IPS DF 4.7 (cell line): Measurements from ENCODE around the gene RPRD1A.
A peak's percentile ranks its signal among the peaks of the same experiment; 100 is the strongest.
"Not testable (repeated sequence)": the region's sequence is repeated elsewhere in the genome, so short reads cannot be mapped to it uniquely, and the experiment has no call there.

Experiments
- DNase-seq: peaks from one replicate; pipeline ENCODE4 v3.0.0-alpha.2; 2013; ENCODE audit warnings: low spot score; ENCODE audit errors: extremely low read depth

RPRD1A gene, protein sequence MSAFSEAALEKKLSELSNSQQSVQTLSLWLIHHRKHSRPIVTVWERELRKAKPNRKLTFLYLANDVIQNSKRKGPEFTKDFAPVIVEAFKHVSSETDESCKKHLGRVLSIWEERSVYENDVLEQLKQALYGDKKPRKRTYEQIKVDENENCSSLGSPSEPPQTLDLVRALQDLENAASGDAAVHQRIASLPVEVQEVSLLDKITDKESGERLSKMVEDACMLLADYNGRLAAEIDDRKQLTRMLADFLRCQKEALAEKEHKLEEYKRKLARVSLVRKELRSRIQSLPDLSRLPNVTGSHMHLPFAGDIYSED

DNA sequence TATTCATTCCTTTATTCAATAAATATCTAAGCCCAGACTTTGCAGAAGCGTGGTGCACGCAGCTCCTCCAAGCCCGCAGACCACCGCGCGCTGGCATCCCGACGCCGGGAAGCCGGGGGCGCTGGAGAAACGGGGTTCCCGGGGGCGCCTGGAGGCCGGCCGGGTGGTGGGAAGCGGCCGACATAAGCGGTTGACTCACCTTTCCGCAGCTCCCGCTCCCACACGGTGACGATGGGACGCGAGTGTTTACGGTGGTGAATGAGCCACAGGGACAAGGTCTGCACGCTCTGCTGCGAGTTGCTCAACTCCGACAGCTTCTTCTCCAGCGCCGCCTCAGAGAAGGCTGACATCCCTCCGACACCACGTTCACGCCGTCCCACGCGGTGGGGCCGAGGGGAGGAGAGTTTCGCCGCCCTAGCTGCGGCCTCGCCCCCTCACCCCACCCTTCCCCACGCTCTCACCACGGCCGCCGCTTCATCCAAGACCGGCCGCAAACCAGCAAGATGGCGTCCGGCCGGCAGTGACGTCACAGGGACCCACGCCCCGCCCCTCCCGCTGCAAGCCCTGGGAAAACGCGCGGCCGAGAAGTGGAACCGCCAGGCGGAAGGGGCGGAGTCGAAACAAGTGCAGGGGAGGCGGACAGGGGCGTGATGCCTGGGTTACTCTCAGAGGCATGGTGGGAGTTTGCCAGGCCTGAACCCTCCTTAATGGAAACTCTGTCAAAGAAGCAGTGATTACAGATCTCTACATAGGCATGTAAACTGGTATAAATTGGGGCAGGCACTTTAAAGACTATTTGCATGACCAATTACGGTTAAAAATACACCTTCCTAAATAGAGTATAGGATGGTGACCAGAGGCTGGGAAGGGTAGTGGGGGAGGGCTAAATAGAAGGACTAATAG, at the start of gene RPRD1A:
Gene RPRD1A, minus strand, starts transcription at position 505 of the 903 bp plus-strand sequence. Its CDS starts 155 bp downstream, at position 350.
- DNase-seq = peak; percentile 66

DNA sequence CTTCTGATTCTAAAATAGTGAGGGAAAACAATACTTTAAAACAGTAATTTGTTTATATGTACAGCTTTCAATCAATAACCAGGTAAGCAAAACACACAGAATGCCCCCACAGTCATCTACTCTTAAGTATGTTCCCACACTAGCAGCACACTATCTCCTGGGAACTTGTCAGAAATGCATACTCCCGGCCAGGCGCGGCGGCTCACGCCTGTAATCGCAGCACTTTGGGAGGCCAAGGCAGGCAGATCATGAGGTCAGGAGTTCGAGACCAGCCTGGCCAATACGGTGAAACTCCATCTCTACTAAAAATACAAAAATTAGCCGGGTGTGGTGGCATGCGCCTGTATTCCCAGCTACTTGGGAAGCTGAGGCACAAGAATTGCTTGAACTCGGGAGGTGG, 49.4 kb upstream of the RPRD1A start:
- DNase-seq = not testable (repeated sequence)

DNA sequence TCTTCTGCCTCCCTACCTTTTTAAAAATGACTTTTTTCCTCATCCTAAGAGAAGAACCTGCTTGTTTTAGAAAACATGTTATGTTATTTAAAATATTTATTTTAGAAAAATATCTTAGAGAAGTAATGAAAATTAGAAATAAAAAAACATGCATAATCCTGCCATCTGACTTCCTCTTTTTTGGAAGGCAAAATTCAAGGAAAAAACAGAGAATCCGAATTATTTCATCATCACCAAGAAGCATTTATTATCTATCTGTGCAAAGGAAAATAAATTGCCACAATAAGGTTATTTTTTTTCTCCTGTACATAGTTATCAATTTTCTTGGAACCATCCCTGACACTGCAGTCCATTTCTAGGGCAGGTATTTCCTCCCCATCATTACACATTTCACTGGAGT, 47.4 kb upstream of the RPRD1A start:
- no peak for DNase-seq

DNA sequence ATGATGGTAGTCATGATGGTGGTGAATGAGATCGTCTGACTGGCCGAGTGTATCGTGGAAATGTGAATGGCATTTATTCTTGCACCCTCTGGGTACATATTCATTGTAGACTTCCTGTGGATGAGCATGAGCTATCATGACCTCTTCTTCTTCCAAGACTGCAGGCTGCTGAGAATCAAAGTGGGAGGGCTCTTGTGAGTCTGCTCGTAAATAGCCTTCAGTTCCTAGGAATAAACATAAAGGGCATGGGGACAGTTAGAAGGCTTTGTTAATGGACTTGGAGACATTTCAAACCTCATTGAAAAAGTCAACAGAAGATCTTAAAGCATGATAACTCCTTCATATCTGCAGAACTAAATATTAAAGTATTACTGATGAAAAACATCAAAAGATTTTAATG, 46.9 kb upstream of the RPRD1A start:
- no peak for DNase-seq

DNA sequence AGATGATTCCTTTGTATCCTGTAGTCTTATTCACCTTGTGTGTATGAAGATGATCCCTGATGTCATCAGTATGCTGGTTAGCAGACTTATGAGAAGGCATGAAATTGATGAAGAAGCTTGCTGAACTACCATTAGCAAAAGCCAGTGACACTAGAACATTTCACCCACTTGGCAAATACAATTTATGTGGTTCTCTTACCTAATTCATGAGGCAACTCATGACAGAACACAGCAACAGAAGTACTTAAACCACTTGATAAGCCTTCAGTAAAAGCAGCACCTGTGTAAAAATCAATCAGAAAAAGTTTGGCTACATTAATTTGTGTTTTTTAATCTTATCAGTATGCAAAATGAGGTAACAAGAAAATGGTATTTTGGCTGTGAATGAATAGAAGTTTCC, 44.9 kb upstream of the RPRD1A start:
- DNase-seq = no peak

DNA sequence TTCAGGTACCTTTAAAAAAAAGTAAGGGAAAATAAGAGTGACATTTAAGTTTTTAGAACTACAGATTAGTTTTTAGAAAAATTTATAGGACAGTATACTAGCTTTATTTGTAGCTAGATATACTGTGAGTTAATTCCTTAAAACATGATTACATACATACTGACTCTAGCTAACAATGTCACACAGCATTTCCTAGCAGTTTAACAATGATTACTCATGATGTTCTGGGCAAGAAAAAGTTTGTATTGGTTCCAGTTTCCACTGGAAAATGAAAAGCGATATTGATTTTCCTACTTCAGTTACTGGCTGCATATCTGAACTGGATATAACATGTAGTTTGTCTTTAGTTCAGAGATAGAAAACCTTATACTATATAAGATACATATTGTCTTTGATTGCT, 42.4 kb upstream of the RPRD1A start:
- DNase-seq = no peak

DNA sequence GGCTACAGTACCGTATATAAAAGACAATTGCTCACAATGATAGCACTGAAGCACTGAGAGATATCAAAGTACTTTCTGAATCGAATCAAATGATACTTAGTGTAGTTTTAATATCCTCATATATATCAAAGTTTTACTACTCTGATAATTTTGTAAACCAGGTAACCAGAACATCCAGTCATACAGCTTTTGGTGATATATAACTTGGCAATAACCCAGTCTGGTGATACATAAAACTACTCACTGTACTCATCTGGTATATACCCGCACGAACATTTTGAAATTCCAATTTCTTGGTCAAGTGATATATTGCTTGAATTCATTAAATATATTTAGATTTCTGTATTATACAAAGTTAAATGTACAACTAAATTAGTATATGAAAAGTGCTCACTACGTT, 41.2 kb upstream of the RPRD1A start:
- no peak for DNase-seq

DNA sequence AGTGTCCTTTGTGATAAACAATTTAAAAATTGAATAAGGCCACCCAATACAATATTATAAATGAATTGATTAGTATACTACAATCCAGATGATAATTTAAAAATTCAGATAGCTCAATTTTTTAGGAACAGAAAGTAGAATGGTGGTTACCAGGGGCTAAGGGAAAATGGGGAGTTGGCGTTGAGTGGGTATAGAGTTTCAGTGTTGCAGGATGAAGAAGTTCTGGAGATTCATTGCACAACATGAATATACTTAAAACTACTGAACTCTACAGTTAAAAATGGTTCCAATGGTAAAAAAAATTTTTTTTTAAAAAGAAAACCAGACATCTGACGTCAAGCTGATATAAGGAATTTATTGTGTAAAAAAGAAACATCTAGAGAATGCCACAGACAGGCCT, 40.8 kb upstream of the RPRD1A start:
- no peak for DNase-seq

DNA sequence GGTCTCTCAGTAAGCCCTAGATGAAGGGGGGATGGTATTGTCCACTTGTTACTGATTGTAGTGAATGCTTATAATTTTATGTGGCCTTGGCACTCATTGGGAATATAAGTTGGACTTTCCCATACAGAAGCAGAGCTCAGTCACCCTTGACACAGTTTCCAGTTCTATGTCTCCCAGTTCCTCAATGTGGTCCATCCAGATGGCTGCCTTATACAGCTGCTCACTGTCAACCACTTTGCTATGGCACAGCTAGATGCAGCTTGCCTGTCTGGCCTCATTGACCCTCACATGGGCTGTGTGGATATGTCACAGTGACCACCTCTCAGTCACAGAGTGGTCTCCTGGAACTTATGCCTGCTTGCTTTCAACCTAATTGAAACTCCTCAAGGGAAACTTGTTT, 40.1 kb upstream of the RPRD1A start:
- no peak for DNase-seq

DNA sequence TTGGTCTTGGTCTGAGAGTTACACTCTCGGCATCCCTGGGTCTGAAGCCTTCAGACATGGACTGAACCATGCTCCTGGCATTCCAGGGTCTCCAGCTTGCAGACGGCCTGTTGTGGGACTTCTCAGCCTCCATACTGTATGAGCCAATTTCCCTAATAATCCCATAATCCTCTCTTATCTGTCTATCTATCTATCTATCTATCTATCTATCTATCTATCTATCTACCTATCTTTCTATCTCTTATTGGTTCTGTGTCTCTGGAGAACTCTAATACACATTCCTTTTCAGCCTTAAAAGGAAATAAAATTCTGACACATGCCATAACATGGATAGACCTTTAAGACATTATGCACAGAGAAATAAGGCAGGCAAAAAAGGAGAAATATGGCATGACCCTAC, 37.4 kb upstream of the RPRD1A start:
- no peak for DNase-seq

DNA sequence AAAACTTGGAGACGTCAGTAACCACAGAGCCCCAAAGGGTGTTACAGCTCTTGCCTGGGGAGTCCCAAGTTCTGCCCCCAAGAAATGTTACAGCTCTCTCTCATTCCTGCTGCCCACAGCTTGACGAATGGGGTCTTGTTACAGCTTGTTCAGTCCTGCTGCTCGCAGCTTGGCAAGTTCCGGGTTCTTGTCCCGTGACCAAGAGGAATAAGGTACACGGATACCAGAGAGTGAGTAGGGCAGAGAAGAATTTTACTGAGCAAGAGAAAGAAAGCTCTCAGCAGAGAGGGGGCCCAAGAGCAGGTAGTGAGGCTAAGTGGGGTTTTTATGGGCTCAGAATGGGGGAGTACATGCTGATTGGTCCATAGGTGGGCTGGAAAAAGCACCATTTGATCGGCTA, 34.6 kb upstream of the RPRD1A start:
- no peak for DNase-seq

DNA sequence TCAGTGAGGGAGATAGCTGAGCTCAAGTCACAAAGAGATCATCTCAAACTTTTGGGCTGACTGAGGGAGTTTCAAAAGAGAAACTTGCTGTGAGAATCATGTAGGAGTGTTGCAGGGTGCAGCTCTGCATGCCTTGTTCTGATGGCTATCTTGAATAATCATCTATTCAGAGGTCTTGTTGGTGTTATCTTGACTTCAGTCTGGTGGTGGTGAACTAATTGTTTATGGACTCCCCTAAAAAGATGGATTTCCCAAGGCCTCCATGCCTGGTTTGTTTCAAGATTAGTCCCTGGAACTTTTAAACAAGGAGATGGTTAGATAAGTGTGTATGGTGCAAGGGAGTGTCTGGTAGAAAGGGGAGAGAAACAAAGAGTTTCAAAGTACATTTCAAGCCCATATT, 32.0 kb upstream of the RPRD1A start:
- no peak for DNase-seq

DNA sequence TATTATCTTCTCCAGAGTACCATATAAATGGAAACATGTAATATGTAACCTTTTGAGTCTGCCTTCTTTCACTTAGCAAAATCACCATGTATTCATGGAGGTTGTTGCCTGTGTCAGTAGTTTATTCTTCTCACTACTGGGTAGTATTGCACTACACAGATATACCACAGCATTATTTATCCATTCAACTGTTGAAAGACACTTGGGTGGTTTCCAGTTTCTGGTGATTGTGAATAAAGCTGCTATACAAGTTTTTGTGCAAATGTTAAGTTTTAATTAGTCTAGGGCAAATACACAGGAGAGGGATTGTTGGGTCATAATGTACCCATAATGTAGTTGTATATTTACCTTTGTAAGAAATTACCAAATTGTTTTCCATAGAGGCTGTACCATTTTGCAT, 29.6 kb upstream of the RPRD1A start:
- no peak for DNase-seq

DNA sequence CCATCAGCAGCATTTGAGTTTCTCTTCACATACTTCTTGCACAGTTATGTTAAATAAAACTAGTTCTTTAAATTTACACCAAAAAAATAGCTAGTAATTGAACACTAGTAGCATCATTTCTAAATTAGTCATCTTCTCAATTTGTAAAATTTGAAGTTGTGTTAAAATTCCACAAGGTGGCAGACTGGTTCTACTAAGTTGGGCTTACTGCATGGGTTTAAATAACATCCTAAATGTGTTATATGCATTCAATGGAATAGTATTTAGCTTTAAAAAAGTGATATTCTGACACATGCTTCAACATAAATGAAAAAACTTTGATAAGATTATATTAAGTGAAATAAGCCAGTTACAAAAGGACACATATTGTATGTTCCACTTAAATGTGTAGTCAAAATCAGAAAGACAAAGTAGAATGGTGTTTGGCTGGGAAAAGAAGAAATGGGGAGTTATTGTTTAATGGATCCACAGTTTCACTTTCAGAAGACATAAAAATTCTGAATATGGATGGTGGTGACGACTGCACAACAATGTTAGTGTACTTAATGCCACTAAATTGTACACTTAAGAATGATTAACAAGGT, 28.7 kb upstream of the RPRD1A start:
- peak; percentile 7 for DNase-seq

DNA sequence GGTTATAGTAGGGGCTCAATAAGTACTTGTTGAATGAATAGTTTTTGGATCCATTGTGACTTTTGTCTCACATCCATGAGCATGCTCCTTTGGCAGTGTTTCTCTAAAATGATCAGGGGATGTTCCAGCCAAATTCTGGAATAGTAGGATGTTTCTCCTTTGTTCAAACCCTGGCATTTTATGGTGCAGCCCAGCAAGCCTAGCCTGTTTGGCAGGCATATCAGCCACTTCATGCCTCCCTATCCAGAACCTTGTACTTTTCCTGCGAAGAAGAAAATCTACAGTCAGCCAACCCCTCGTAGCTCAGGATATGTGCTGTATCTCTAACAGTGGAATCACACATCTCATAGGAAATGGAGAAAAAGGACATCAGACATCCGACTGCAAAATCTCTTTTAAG, 27.1 kb upstream of the RPRD1A start:
- DNase-seq = no peak

DNA sequence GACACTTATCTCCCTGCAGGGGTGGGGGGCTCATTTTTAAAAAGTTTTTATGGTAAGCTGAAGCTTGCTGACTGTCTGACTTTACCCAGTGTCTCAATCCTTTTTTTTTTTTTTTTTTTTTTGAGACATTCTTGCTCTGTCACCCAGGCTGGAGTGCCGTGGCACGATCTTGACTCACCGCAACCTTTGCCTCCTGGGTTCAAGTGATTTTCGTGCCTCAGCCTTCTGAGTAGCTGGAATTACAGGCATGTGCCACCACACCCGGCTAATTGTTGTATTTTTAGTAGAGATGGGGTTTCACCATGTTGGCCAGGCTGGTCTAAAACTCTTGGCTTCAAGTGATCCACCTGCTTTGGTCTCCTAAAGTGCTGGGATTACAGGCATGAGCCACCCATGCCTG, 24.8 kb upstream of the RPRD1A start:
- DNase-seq = not testable (repeated sequence)

DNA sequence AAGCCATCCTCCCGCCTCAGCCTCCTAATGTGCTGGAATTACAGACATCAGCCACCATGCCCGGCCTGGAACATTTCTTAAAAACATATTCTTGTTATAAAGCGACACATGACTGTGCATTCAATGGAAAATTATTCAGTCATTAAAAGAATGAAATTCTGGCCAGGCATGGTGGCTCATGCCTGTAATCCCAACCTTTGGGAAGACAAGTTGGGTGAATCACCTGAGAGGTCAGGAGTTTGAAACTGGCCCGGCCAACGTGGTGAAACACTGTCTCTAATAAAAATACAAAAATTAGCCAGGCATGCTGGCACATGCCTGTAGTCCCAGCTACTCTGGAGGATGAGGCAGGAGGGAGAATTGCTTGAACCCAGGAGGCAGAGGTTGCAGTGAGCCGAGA, 21.6 kb upstream of the RPRD1A start:
- no peak for DNase-seq

DNA sequence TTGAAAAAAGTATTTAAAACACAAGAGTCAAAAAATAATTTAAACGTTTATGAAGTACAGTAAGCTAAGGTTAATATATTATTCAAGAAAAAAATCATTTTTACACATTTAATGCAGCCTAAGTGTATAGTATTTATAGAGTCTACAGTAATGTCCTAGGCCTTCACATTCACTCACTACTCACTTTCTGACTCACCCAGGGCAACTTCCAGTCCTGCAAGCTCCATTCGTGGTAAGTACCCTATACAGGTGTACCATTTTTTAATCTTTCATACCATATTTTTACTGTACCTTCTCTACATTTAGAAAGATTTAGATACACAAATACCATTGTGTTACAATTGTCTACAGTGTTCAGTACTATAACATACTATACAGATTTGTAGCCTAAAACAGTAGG, 20.9 kb upstream of the RPRD1A start:
- no peak for DNase-seq

DNA sequence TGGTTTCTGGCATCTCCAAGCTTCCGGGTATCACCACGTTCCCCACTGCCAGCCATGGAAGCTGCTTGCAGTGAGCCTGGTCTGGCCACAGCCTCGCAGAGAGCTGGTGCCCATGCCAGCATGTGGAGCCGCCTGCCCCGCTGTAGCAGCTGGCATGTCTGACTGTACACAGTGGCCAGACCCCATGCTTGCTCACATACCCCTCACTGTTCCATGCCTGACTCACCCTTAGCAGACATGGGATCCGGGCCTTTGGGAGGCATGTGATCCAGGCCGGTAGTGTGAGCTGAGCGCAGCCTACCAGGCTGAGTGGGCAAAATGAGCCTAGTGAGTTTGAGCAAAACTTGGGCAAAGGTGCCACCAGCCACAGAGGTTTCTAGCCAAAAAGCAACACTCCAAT, 18.8 kb upstream of the RPRD1A start:
- DNase-seq = no peak

DNA sequence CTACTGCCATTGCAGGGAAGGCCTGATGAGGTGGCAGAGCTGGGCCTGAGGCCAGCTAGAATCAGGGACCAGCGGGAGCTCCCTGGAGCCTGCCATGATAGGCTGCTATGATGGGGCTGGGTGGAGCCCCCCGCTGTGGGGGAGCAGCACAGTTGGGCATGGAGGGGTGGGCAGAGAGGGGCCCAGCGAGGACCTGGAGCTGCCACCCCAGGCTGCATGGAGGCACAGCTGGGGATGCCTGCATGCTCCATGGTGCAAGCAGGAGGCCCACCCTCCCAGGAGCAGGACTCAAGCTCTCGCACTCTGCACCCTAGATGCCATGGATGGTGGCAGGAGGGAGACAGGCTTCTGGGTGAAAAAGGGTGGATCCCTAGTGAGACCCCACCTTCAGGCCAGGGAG, 17.8 kb upstream of the RPRD1A start:
- no peak for DNase-seq

DNA sequence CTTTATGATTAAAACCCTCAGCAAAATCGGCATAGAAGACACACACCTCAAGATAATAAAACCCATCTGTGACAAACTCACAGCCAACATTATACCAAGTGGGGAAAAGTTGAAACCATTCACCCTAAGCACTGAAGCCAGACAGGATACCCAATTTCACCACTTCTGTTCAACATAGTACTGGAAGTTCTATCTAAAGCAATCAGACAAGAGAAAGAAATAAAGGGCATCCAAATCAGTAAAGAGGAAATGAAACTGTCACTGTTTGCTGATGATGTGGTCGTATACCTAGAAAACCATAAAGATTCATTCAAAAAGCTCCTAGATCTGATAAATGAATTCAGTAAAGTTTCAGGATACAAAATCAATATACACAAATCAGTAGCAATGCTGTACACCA, 16.4 kb upstream of the RPRD1A start:
- no peak for DNase-seq

DNA sequence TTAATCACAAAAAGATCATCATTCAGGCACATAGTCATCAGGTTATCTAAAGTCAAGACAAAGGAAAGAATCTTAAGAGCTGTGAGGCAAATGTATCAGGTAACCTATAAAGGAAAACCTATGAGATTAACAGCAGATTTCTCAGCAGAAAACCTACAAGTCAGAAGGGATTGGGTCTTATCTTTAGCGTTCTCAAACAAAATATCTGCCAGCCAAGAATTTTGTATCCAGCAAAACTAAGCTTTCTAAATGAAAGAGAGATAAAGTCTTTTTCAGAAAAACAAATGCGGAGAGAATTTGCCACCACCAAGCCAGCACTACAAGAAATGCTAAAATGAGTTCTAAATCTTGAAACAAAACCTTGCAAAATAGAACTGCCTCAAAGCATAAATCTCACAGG, 13.8 kb upstream of the RPRD1A start:
- DNase-seq = not testable (repeated sequence)
